H9 (cell line): Measurements from ENCODE around the gene PLOD1. TPM values are rescaled to one million over a fixed set of nuclear protein-coding genes. Genes with fewer than 3 reads are reported as not detected.
A peak's percentile ranks its signal among the peaks of the same experiment; 100 is the strongest.

Experiments used
- DNase-seq: peaks from one replicate; pipeline ENCODE4 v3.0.0-alpha.2; 2017
- H2AFZ ChIP-seq: one replicate; pipeline ENCODE4 v1.6.1; 2013; ENCODE audit warnings: mild to moderate bottlenecking, low read length, control low read depth, moderate library complexity
- H2AK5ac ChIP-seq: 2 replicates; pipeline ENCODE4 v1.6.1; 2013; ENCODE audit warnings: low read length, control low read depth, mixed read lengths; ENCODE audit not compliant: insufficient read length
- H2BK120ac ChIP-seq: one replicate; pipeline ENCODE4 v1.6.1; 2013; ENCODE audit warnings: low read depth, mild to moderate bottlenecking, low read length, control low read depth, inconsistent platforms; ENCODE audit not compliant: poor library complexity, severe bottlenecking
- H2BK12ac ChIP-seq: 2 replicates; pipeline ENCODE4 v1.6.1; 2013; ENCODE audit warnings: low read length, control low read depth, mixed read lengths, low read depth; ENCODE audit not compliant: insufficient read length
- H2BK15ac ChIP-seq: 2 replicates; pipeline ENCODE4 v1.6.1; 2013; ENCODE audit warnings: low read depth, low read length, control low read depth
- H2BK20ac ChIP-seq: one replicate; pipeline ENCODE4 v1.6.1; 2013; ENCODE audit warnings: low read depth, mild to moderate bottlenecking, low read length, control low read depth, inconsistent platforms; ENCODE audit not compliant: poor library complexity, severe bottlenecking
- H2BK5ac ChIP-seq: 2 replicates; pipeline ENCODE4 v1.6.1; 2013; ENCODE audit warnings: low read length, control low read depth, mixed read lengths; ENCODE audit not compliant: insufficient read length
- H3K14ac ChIP-seq: 2 replicates; pipeline ENCODE4 v1.6.1; 2013; ENCODE audit warnings: low read length, control low read depth; ENCODE audit not compliant: insufficient read depth
- H3K18ac ChIP-seq: 2 replicates; pipeline ENCODE4 v1.6.1; 2013; ENCODE audit warnings: low read depth, mild to moderate bottlenecking, mixed read lengths, low read length, control low read depth; ENCODE audit not compliant: insufficient read length
- H3K23ac ChIP-seq: 2 replicates; pipeline ENCODE4 v1.6.1; 2013; ENCODE audit warnings: low read length, control low read depth, mixed read lengths, low read depth; ENCODE audit not compliant: insufficient read length
- H3K23me2 ChIP-seq: 2 replicates; pipeline ENCODE4 v1.6.1; 2013; ENCODE audit warnings: low read depth, mild to moderate bottlenecking, mixed read lengths, low read length, control low read depth; ENCODE audit not compliant: insufficient read length, poor library complexity, severe bottlenecking
- H3K27ac ChIP-seq: 2 replicates; pipeline ENCODE4 v1.5.1; 2013; ENCODE audit warnings: low read length, control low read depth, mixed read lengths, low read depth; ENCODE audit not compliant: insufficient read length
- H3K27me3 ChIP-seq: 2 replicates; pipeline ENCODE4 v1.6.1; 2013; ENCODE audit warnings: low read length, control low read depth, inconsistent platforms; ENCODE audit not compliant: insufficient read depth
- H3K4ac ChIP-seq: 2 replicates; pipeline ENCODE4 v1.6.1; 2013; ENCODE audit warnings: low read depth, mild to moderate bottlenecking, control low read depth, inconsistent platforms, low read length, moderate library complexity
- H3K4me1 ChIP-seq: 2 replicates; pipeline ENCODE4 v1.6.1; 2013; ENCODE audit warnings: low read length, control low read depth, inconsistent platforms; ENCODE audit not compliant: insufficient read depth
- H3K4me2 ChIP-seq: 2 replicates; pipeline ENCODE4 v1.6.1; 2013; ENCODE audit warnings: low read length, control low read depth, mixed read lengths; ENCODE audit not compliant: insufficient read length, insufficient read depth
- H3K56ac ChIP-seq: 2 replicates; pipeline ENCODE4 v1.6.1; 2013; ENCODE audit warnings: low read depth, mild to moderate bottlenecking, mixed read lengths, low read length, control low read depth; ENCODE audit not compliant: insufficient read length
- H3K79me1 ChIP-seq: 2 replicates; pipeline ENCODE4 v1.6.1; 2013; ENCODE audit warnings: low read depth, mild to moderate bottlenecking, moderate library complexity, low read length, control low read depth, inconsistent platforms; ENCODE audit not compliant: insufficient read depth, poor library complexity, severe bottlenecking
- H3K79me2 ChIP-seq: 2 replicates; pipeline ENCODE4 v1.6.1; 2013; ENCODE audit warnings: low read length, control low read depth, inconsistent platforms; ENCODE audit not compliant: insufficient read depth
- H3K9ac ChIP-seq: 2 replicates; pipeline ENCODE4 v1.6.1; 2013; ENCODE audit warnings: low read length, control low read depth, mixed read lengths; ENCODE audit not compliant: insufficient read length; ENCODE audit errors: extremely low read depth
- H3K9me3 ChIP-seq: one replicate; pipeline ENCODE4 v1.6.1; 2013; ENCODE audit warnings: low read depth, low read length, inconsistent platforms; ENCODE audit not compliant: control insufficient read depth
- H3T11ph ChIP-seq: one replicate; pipeline ENCODE4 v1.6.1; 2013; ENCODE audit warnings: mild to moderate bottlenecking, low read length, control low read depth, inconsistent platforms
- H4K20me1 ChIP-seq: one replicate; pipeline ENCODE4 v1.6.1; 2013; ENCODE audit not compliant: control insufficient read depth, insufficient read length, insufficient read depth
- H4K5ac ChIP-seq: 2 replicates; pipeline ENCODE4 v1.6.1; 2013; ENCODE audit warnings: low read depth, mild to moderate bottlenecking, mixed read lengths, low read length, control low read depth; ENCODE audit not compliant: insufficient read length
- H4K8ac ChIP-seq: replicated peaks from 2 replicates; pipeline ENCODE4 v1.6.1; 2013; ENCODE audit warnings: low read length, control low read depth, mixed read lengths, low read depth; ENCODE audit not compliant: insufficient read length
- H4K91ac ChIP-seq: 2 replicates; pipeline ENCODE4 v1.6.1; 2013; ENCODE audit warnings: low read depth, mild to moderate bottlenecking, moderate library complexity, mixed read lengths, low read length, control low read depth; ENCODE audit not compliant: insufficient read length
- H3K27ac Mint-ChIP-seq, 3 experiments: 2 replicates in 2 of 3; 3 replicates in 1 of 3; pipeline ENCODE4 v1.8.0; 2020 to 2021; ENCODE audit warnings: mixed read lengths in 3 of 3, mild to moderate bottlenecking in 1 of 3, moderate library complexity in 1 of 3
- H3K27me3 Mint-ChIP-seq: 2 replicates; pipeline ENCODE4 v1.8.0; 2021; ENCODE audit warnings: low read depth, mild to moderate bottlenecking, moderate library complexity, mixed read lengths
- H3K36me3 Mint-ChIP-seq, 3 experiments: 2 replicates in 2 of 3; 3 replicates in 1 of 3; pipeline ENCODE4 v1.8.0; 2020 to 2021; ENCODE audit warnings: low read depth in 3 of 3, mixed read lengths in 3 of 3; ENCODE audit not compliant: insufficient read depth in 1 of 3
- H3K4me1 Mint-ChIP-seq, 2 experiments: 2 replicates each; pipeline ENCODE4 v1.8.0; 2020; ENCODE audit warnings: mixed read lengths in 2 of 2
- H3K4me3 Mint-ChIP-seq, 2 experiments: 2 replicates in 1 of 2; 3 replicates in 1 of 2; pipeline ENCODE4 v1.8.0; 2020 to 2021; ENCODE audit warnings: mild to moderate bottlenecking in 2 of 2, mixed read lengths in 2 of 2, moderate library complexity in 1 of 2
- H3K9me3 Mint-ChIP-seq, 2 experiments: 2 replicates in 1 of 2; 3 replicates in 1 of 2; pipeline ENCODE4 v1.8.0; 2020; ENCODE audit warnings: mild to moderate bottlenecking in 2 of 2, mixed read lengths in 2 of 2, moderate library complexity in 1 of 2
- CTCF ChIP-seq: fragments of 200-600 bp; sonication (generic); conservative IDR thresholded peaks from 3 replicates; pipeline ENCODE4 v1.8.0; 2021; ENCODE audit warnings: antibody characterized with exemption, mild to moderate bottlenecking
- WGBS: extraction: QIAGEN DNeasy Blood & Tissue Kit; methylation state at CpG from one replicate; pipeline ENCODE4 v1.1.7; 2013; ENCODE audit warnings: missing lambda C conversion rate, low lambda C conversion rate, mixed read lengths; ENCODE audit not compliant: insufficient read length; ENCODE audit errors: extremely low coverage; 5-methylcytosine and 5-hydroxymethylcytosine counted together
- total RNA-seq: library from RNA; stranded (reverse); gene quantifications from 2 replicates; pipeline ENCODE4 v1.2.1, GENCODE V29; 2021

The PLOD1 gene
- total RNA-seq, 1 experiment from 2014 or later, result 57.0 TPM

GRCh38 chr1:11923827-11924113 is 10.7 kb upstream of the PLOD1 start:
- Histone ChIP-seq H2BK15ac (no peak overlapping the region), H3K4me2 (no peak overlapping the region), H3K27ac (no peak overlapping the region), H3K9ac (no peak overlapping the region), H4K8ac (no peak overlapping the region), H3K4me1 (peaks cover 6% of the 10 kb centered on the region; the same call in 1 of the 2 replicates), H3K27me3 (no peaks in the 10 kb centered on the region), H3K23ac (no peak overlapping the region), H3K56ac (no peak overlapping the region), H3K4ac (no peak overlapping the region), H3T11ph (no peak overlapping the region), H3K23me2 (peaks cover 6% of the 10 kb centered on the region), H4K20me1 (peaks cover 2% of the 10 kb centered on the region), H3K79me2 (peaks cover 9% of the 10 kb centered on the region; the same call in 1 of the 2 replicates), H2AK5ac (no peak overlapping the region), H2BK20ac (no peak overlapping the region), H2BK120ac (no peak overlapping the region), H3K18ac (no peak overlapping the region), H4K91ac (no peak overlapping the region), H4K5ac (no peak overlapping the region), H3K79me1 (peaks cover 3% of the 10 kb centered on the region), H2BK12ac (no peak overlapping the region), H3K9me3 (no peaks in the 10 kb centered on the region), H2AFZ (no peak overlapping the region), H2BK5ac (no peak overlapping the region), H3K14ac (no peak overlapping the region)
- Mint-ChIP-seq H3K9me3 (no peaks in the 10 kb centered on the region; a peak in 1 of 5 replicates), H3K36me3 (peaks cover 25 to 53% (median 49%) of the 10 kb centered on the region in 3 experiments; a peak in 6 of 7 replicates), H3K4me3 (peak overlapping the region; percentile 69 to 76), H3K4me1 (peaks cover 13 to 20% of the 10 kb centered on the region in 2 experiments), H3K27me3 (no peaks in the 10 kb centered on the region), H3K27ac (no peak overlapping the region)
- WGBS, result no CpG with 5 or more reads among the region's 5 CpGs
- no peak for DNase-seq
- TF ChIP-seq CTCF, result no peak
